GM10248 (cell line): Measurements from ENCODE around the gene PRIM1.

Experiments used
- CTCF ChIA-PET: fragments of 300-600 bp; sonication (Branson Sonifier 250); formaldehyde crosslinking; extraction: SDS; loops from one replicate; lab custom pipeline; 2021; ENCODE audit warnings: antibody characterized with exemption; lab: Yijun Ruan, JAX
- POLR2A ChIA-PET: fragments of 350-650 bp; sonication (Branson Sonifier 250); formaldehyde crosslinking; extraction: SDS; loops from one replicate; lab custom pipeline; 2020; ENCODE audit warnings: antibody characterized with exemption; lab: Yijun Ruan, JAX
- DNase-seq: peaks from one replicate; pipeline ENCODE4 v3.0.0; 2012; ENCODE audit errors: extremely low spot score
- TF ChIP-seq, protein P1 (sequence below): IDR thresholded peaks from 2 replicates; pipeline ENCODE4 v1.5.1; 2012; ENCODE audit warnings: mild to moderate bottlenecking, low read depth; ENCODE audit errors: extremely low read depth, missing control alignments, control extremely low read depth

Gene PRIM1

DNA sequence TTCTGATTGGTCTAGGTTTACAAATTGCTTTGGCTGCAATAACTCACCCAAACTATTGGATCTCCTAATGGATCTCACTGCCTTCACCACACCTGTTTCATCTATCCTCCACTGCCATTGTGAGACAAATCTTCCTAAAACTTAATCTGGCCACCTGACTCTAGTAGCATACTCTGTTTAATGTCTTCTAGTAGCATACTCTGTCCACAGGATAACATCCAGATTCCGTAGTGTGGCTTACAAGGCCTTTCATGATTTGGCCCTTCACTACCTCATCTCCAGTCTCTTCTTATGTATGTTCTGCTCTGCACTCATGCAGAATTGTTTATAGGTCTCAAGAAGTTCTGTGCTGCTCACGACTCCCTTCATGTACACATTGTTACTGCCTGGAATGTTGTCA is 21.0 kb upstream of the PRIM1 start:
- ChIA-PET POLR2A (no interaction called here), CTCF (no interaction called here)
- TF ChIP-seq, protein P1, sequence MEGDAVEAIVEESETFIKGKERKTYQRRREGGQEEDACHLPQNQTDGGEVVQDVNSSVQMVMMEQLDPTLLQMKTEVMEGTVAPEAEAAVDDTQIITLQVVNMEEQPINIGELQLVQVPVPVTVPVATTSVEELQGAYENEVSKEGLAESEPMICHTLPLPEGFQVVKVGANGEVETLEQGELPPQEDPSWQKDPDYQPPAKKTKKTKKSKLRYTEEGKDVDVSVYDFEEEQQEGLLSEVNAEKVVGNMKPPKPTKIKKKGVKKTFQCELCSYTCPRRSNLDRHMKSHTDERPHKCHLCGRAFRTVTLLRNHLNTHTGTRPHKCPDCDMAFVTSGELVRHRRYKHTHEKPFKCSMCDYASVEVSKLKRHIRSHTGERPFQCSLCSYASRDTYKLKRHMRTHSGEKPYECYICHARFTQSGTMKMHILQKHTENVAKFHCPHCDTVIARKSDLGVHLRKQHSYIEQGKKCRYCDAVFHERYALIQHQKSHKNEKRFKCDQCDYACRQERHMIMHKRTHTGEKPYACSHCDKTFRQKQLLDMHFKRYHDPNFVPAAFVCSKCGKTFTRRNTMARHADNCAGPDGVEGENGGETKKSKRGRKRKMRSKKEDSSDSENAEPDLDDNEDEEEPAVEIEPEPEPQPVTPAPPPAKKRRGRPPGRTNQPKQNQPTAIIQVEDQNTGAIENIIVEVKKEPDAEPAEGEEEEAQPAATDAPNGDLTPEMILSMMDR: no peak
- no peak for DNase-seq

DNA sequence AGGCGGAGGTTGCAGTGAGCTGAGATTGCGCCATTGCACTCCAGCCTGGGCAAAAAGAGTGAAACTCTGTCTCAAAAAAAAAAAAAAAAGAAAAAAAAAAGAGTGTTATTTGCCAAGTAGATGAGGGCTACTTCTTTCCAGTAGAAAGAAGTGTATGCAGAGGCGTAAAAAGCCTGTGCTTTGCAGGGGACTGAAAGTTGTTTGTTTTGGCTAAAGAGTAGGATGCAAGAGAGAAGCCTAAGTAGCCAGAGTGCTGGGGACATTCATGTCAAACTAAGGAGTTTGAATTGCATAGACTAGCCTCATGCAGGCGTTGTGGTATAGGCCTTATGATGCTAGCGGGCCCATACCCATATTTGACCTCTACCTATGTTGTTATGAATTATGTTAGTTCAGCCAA is 20.5 kb upstream of the PRIM1 start:
- DNase-seq: no peak
- POLR2A ChIA-PET: no interaction called here
- CTCF ChIA-PET: interaction anchor here (1.2 kb wide), 1 partner anchor 13 kb away, joined by 3 read pairs; no protein-coding TSS in a partner anchor
- TF ChIP-seq, protein P1: no peak

DNA sequence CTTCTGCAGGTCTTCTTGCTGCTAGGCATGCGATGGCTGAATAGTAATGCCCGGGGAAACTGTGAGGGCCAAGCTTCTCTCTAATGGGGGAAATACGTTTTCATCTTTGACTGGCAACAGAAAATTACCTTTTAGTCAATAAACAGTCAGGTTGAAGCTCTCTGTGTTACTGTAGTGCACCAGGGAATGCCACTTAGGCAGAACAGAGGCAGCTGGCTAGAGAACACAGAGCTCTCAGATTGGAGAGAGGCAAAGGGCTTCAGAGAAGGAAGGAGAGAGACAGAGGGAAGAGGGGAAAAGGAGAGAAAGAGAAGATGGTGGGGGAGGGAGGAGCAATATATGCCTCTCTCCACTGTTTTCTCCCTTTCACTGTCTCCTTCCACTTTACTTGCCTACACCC is 17.7 kb upstream of the PRIM1 start:
- ChIA-PET CTCF (interaction anchor here (0.7 to 2.3 kb wide), 2 partner anchors 10 to 12 kb away, joined by 3 to 11 read pairs; no protein-coding TSS in a partner anchor), POLR2A (no interaction called here)
- TF ChIP-seq, protein P1: no peak
- DNase-seq: no peak

DNA sequence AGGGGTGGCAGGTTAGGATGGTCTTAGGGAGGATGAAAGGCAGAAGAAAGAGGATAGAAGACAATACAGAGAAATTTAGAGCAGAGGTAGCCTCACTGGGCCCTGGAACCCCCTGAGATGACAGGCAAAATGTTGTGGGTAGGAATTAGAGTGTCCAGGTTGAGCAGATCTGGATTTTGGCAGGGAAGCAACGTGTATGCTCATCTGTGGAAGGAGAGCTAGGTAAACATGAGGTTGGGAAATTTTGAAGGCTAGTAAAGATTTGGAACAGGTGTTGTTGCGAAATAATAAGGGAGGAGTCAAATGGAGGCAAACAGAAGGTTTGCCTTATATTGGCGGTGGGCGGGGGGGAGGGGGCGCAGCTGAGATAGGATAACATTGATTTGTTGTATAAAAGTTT is 16.3 kb upstream of the PRIM1 start:
- no peak for DNase-seq
- ChIA-PET CTCF (interaction anchor here (1.2 to 2.3 kb wide), 5 partner anchors 9 to 239 kb away, joined by 3 to 11 read pairs (median 5); no protein-coding TSS in a partner anchor), POLR2A (no interaction called here)
- TF ChIP-seq, protein P1: no peak

DNA sequence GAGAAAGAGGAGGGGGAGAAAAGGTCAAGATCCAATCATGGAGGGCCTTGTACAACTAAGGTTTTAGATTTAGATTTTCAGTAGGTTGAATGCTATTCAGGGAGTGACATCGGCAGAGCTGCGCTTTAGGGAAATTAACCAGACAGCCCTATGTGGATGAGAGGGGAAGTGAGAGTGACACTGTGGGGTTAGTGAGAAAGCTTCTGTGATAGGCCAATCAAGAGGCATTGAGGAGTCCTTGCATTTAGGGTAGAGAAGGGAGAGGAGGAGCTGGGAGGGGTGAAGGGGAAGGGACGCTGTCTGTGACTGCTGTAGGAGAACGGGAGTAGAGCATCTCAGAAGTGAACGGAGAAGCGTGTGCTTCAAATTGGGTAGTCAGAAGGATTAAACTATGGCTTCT is 14.4 kb upstream of the PRIM1 start:
- POLR2A ChIA-PET: no interaction called here

DNA sequence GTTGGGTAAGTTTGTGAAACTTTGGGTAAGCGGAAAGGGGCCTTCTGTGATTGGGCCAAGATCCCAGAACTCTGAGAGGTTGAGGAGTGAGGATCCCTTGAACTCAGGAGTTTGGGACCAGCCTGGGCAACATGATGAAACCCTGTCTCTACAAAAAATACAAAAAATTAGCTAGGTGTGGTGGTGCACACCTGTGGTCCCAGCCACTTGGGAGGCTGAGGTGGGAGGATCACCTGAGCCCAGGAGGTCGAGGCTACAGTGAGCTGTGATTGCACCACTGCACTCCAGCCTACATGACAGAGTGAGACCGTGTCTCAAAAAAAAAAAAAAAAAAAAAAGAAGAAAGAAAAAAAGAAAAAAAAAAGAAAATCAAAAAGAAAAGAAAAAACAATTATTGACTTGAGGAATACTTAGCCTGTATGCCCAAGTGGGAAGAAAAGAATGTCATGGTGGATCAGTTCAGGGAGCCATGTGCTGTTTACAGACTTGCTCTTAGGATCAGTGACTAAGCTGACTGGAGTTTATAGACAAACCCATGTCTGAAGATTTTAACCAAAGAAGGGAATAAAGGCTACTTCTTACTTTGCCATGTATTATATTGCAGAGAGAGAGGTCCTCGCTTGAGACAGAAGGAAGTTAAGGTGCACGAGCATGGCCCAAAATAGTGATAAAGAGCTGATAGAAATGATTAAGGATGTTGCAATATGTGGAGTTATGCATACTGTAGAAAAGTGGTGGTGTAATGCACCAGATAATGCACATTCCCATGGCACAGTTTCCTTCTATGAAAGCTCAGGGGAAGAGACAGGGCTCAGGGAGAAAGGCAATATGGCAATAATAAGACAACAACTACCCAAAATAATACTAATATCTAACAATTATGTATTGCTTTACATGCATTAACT is 11.9 kb upstream of the PRIM1 start:
- no peak for DNase-seq
- POLR2A ChIA-PET: no interaction called here
- CTCF ChIA-PET: interaction anchor here (1.2 to 14.8 kb wide), 5 partner anchors 9 to 237 kb away, joined by 4 to 148 read pairs (median 8); partner anchors contain the start of gene ZBTB39
- TF ChIP-seq, protein P1: no peak

More for the DNA sequence above, 14.4 kb upstream of the PRIM1 start:
- TF ChIP-seq, protein P1: no peak
- CTCF ChIA-PET: interaction anchor here (0.8 to 14.8 kb wide), 8 partner anchors 8 to 352 kb away, joined by 3 to 148 read pairs (median 4); partner anchors contain the start of genes PRIM1 and ZBTB39
- DNase-seq: peak; percentile 81
